HepG2 (cell line): ENCODE measurements around the gene CAMK1. TPM values are rescaled to one million over a fixed set of nuclear protein-coding genes. Genes with fewer than 3 reads are reported as not detected.

Experiments used
- ATAC-seq: fragments of 200-7000 bp; cut with Tn5 transposase; 3 replicates; pipeline ENCODE4 v1.9.1; 2020; ENCODE audit warnings: mild to moderate bottlenecking, moderate library complexity
- BruUV-seq: library from RNA; stranded (reverse); fragments of 400-500 nt; replicated peaks from 2 replicates; lab custom pipeline; 2021; lab: Mats Ljungman, UMichigan
- CTCF ChIA-PET: fragments of 300-600 bp; formaldehyde crosslinking; extraction: SDS; loops from one replicate; lab custom pipeline; 2021; ENCODE audit warnings: low total read pairs, inconsistent platforms, low intra/inter-chr PET ratio; lab: Yijun Ruan, JAX
- POLR2A ChIA-PET: fragments of 350-600 bp; sonication (Branson Sonifier 250); formaldehyde crosslinking; loops from one replicate; lab custom pipeline; 2020; ENCODE audit warnings: antibody characterized with exemption, inconsistent platforms; lab: Yijun Ruan, JAX
- DNase-seq: peaks from one replicate; pipeline ENCODE4 v3.0.0-alpha.2; 2015; ENCODE audit warnings: low spot score
- FAIRE-seq: peaks from 3 replicates; lab custom pipeline; 2011; peaks lifted over from hg19 to GRCh38; lab: Jason Lieb, UNC
- H2AFZ ChIP-seq: one replicate; pipeline ENCODE4 v1.6.1; 2011; ENCODE audit warnings: low read length, inconsistent platforms
- H3K27ac ChIP-seq: fragments of 300-600 bp; 3 replicates; pipeline ENCODE4 v1.8.0; 2011; ENCODE audit warnings: mixed run types, mild to moderate bottlenecking, mixed read lengths, low read length, inconsistent platforms; ENCODE audit not compliant: insufficient read depth; ENCODE audit errors: extremely low read length
- H3K27me3 ChIP-seq, 2 experiments: fragments of 200-600 bp in 1 of 2; 2 replicates in 1 of 2; 3 replicates in 1 of 2; pipeline versions ENCODE4 v1.6.0 to v1.8.0; 2011; ENCODE audit warnings: low read length in 2 of 2, mild to moderate bottlenecking in 2 of 2, moderate library complexity in 2 of 2, inconsistent platforms in 1 of 2; ENCODE audit not compliant: insufficient read depth in 2 of 2, control insufficient read depth in 1 of 2
- H3K36me3 ChIP-seq, 2 experiments: fragments of 200-600 bp in 1 of 2; replicated peaks in 1 of 2; 2 replicates in 1 of 2; 3 replicates in 1 of 2; pipeline versions ENCODE4 v1.5.1 to v1.8.0; 2011; ENCODE audit warnings: low read length in 2 of 2, inconsistent platforms in 1 of 2; ENCODE audit not compliant: insufficient read depth in 2 of 2, control insufficient read depth in 1 of 2
- H3K4me1 ChIP-seq: 2 replicates; pipeline ENCODE4 v1.5.1; 2012; ENCODE audit warnings: low read length, inconsistent platforms; ENCODE audit not compliant: insufficient read depth
- H3K4me2 ChIP-seq: 2 replicates; pipeline ENCODE4 v1.6.0; 2011; ENCODE audit warnings: low read depth, low read length, inconsistent platforms
- H3K4me3 ChIP-seq, 3 experiments: fragments of 200-600 bp in 1 of 3; sonication (generic), shearing (Covaris generic) in 1 of 3; replicated peaks in 1 of 3; 2 replicates each; pipeline ENCODE4 v1.5.1; 2011 to 2016; ENCODE audit warnings: low read length in 3 of 3, inconsistent platforms in 2 of 3, low read depth in 2 of 3, mild to moderate bottlenecking in 2 of 3, control low read depth in 1 of 3, mixed read lengths in 1 of 3; ENCODE audit not compliant: insufficient read depth in 1 of 3
- H3K79me2 ChIP-seq: one replicate; pipeline ENCODE4 v1.6.1; 2011; ENCODE audit warnings: low read length, inconsistent platforms; ENCODE audit not compliant: insufficient read depth
- H3K9ac ChIP-seq: 2 replicates; pipeline ENCODE4 v1.6.0; 2011; ENCODE audit warnings: mild to moderate bottlenecking, low read depth, low read length, inconsistent platforms; ENCODE audit not compliant: insufficient read depth
- H3K9me3 ChIP-seq: 2 replicates; pipeline ENCODE4 v1.5.1; 2012; ENCODE audit warnings: mild to moderate bottlenecking, low read length
- H4K20me1 ChIP-seq: 2 replicates; pipeline ENCODE4 v1.6.0; 2011; ENCODE audit warnings: inconsistent platforms, mild to moderate bottlenecking, low read length, moderate library complexity; ENCODE audit not compliant: insufficient read depth
- CEBPG ChIP-seq: IDR thresholded peaks from 2 replicates; pipeline ENCODE4 v1.6.1; 2016
- GATA4 ChIP-seq: sonication (generic); IDR thresholded peaks from 2 replicates; pipeline ENCODE4 v1.6.1; 2016; ENCODE audit warnings: antibody characterized with exemption, low read depth, borderline replicate concordance
- MXD4 ChIP-seq: IDR thresholded peaks from 2 replicates; pipeline ENCODE4 v1.6.1; 2016; ENCODE audit warnings: mild to moderate bottlenecking, missing biosample characterization, missing genetic modification reagents
- RFXAP ChIP-seq: sonication (generic); formaldehyde crosslinking; IDR thresholded peaks from 2 replicates; pipeline ENCODE4 v1.4.0; 2020; ENCODE audit warnings: missing genetic modification reagents, borderline replicate concordance
- TBL1XR1 ChIP-seq: fragments of 150-350 bp; IDR thresholded peaks from 2 replicates; pipeline ENCODE4 v1.6.1; 2014; ENCODE audit warnings: borderline replicate concordance, low read length; ENCODE audit not compliant: partially characterized antibody
- TGIF2 ChIP-seq: IDR thresholded peaks from 2 replicates; pipeline ENCODE4 v1.6.1; 2016; ENCODE audit warnings: control low read depth, missing compliant biosample characterization
- XBP1 ChIP-seq: sonication (generic); formaldehyde crosslinking; IDR thresholded peaks from 2 replicates; pipeline ENCODE4 v1.5.0; 2020; ENCODE audit warnings: missing genetic modification reagents
- YEATS4 ChIP-seq: sonication (generic); formaldehyde crosslinking; IDR thresholded peaks from 2 replicates; pipeline ENCODE4 v1.4.0; 2020; ENCODE audit warnings: missing genetic modification reagents, borderline replicate concordance
- ZNF121 ChIP-seq: sonication (generic); formaldehyde crosslinking; IDR thresholded peaks from 2 replicates; pipeline ENCODE4 v1.5.0; 2020; ENCODE audit warnings: mild to moderate bottlenecking, missing genetic modification reagents
- ZNF207 ChIP-seq: fragments of 450-650 bp; IDR thresholded peaks from 2 replicates; pipeline ENCODE4 v1.6.1; 2016; ENCODE audit warnings: antibody characterized with exemption, borderline replicate concordance
- ZNF530 ChIP-seq: sonication (generic); formaldehyde crosslinking; IDR thresholded peaks from 2 replicates; pipeline ENCODE4 v1.5.0; 2020; ENCODE audit warnings: low read depth, mild to moderate bottlenecking, missing genetic modification reagents
- ZNF577 ChIP-seq: sonication (generic); formaldehyde crosslinking; IDR thresholded peaks from 2 replicates; pipeline ENCODE4 v1.4.0; 2020; ENCODE audit warnings: mild to moderate bottlenecking, low read depth, missing genetic modification reagents, borderline replicate concordance
- ZNF761 ChIP-seq: sonication (generic); formaldehyde crosslinking; conservative IDR thresholded peaks from 2 replicates; pipeline ENCODE4 v1.4.0; 2020; ENCODE audit warnings: mild to moderate bottlenecking, missing genetic modification reagents
- ZNF782 ChIP-seq: sonication (generic); formaldehyde crosslinking; IDR thresholded peaks from 2 replicates; pipeline ENCODE4 v1.4.0; 2020; ENCODE audit warnings: missing genetic modification reagents, mild to moderate bottlenecking, borderline replicate concordance
- WGBS: methylation state at CpG from one replicate; pipeline ENCODE4 v1.1.6; 2017; ENCODE audit warnings: low lambda C conversion rate; 5-methylcytosine and 5-hydroxymethylcytosine counted together
- in situ Hi-C: cut with HindIII; loops from 2 replicates; pipeline ENCODE4 v1.10.0; 2017; ENCODE audit warnings: low pct_unique_long_range_greater_than_20kb; ENCODE audit not compliant: extremely low pct_ligation_motif_present
- intact Hi-C: fragments of 100-400 bp; cut with micrococcal nuclease; formaldehyde crosslinking; loops from one replicate; pipeline ENCODE4 v1.10.0; 2022; ENCODE audit not compliant: unreplicated experiment
- polyA plus RNA-seq, 8 experiments: library from polyadenylated mRNA; depleted of rRNA in 3 of 8; stranded (reverse) in 7 of 8; unstranded in 1 of 8; fragments of >200 nt; fragmentation: Illumina TruSeq in 4 of 8; extraction: Trizol in 4 of 8; gene quantifications; 2 replicates each; pipeline versions ENCODE4 v1.2.1 to v1.2.3, GENCODE V29; 2011 to 2016; ENCODE audit warnings: low read depth in 4 of 8, missing spikeins in 1 of 8, mixed read lengths in 1 of 8; ENCODE audit not compliant: insufficient read depth in 1 of 8
- total RNA-seq, 5 experiments: library from RNA; depleted of rRNA; stranded (reverse); fragments of >200 nt; fragmentation: Illumina TruSeq; extraction: Trizol; gene quantifications; 2 replicates each; pipeline ENCODE4 v1.2.3, GENCODE V29; 2016; ENCODE audit warnings: low read depth in 1 of 5
- TF ChIP-seq, protein P1 (sequence below): sonication (generic); formaldehyde crosslinking; IDR thresholded peaks from 2 replicates; pipeline ENCODE4 v1.8.0; 2022; ENCODE audit warnings: mild to moderate bottlenecking, missing genetic modification reagents; ENCODE audit not compliant: insufficient replicate concordance
- TF ChIP-seq, protein P2 (sequence below): sonication (generic); formaldehyde crosslinking; IDR thresholded peaks from 2 replicates; pipeline ENCODE4 v1.5.1; 2020; ENCODE audit warnings: missing genetic modification reagents, mild to moderate bottlenecking, borderline replicate concordance

Gene CAMK1
- total and polyA plus RNA-seq, 2 of the 13 experiments (the other 11 are each of a cell fraction or from before 2014, with no cell fraction given), result 26.4 to 53.3 TPM

DNA sequence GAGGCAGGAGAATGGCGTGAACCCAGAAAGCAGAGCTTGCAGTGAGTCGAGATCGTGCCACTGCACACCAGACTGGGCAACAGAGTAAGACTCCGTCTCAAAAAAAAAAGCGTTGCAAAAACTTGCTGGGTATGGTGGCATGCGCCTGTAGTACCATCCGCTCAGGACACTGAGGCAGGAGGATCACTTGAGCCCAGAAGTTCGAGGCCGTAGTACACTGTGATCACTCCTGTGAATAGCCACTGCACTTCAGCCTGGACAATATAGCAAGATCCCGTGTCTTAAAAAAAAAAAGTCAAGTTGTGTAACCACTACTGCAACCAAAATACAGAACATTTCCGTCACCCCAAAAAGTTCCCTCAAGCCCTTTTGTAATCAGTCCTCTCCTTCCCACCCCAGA, 24.7 kb upstream of the CAMK1 start:
- H3K4me3 ChIP-seq, result peak overlapping the region in 1 of 3 experiments; percentile 93; a peak in 1 of 6 replicates

DNA sequence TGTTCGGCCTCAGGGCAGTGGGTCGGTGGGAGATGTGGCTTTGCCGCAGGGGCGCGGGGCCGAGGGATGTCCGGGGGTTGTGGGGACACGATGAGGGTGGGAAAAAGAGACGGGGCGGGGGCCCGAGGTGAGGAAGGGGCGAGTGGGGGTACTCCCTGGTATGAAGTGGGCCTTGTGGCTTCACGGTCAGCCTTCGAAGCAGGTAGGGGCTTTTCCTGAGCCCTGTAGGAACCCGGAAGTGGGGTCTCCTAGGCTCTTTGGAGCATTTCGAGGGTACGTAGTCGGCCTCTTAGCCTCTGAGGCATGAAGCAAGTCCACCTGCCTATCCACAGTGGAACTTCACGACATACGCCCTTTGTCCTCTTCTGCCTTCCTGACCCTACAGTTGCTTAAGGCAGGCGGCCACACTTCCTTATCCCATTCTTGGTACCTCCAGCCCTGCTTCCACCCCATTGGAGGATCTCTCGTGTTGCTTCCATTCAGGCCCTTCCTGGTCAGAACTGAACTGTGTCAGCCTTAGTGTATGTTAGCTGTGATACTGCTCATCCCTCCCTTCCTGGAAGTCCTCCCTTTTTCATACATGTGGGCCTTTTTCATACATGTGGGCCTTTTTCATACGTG, 23.5 kb upstream of the CAMK1 start:
- WGBS, result under 1% methylated on average over 19 of the region's 23 CpGs
- in situ Hi-C loops, result no loop called here
- peak overlapping the region; percentile 72 to 93 (median 93) for H3K4me3 ChIP-seq
- H3K9me3 ChIP-seq, result no peaks in the 10 kb centered on the region
- peak; percentile 33 for ATAC-seq
- peak overlapping the region; percentile 97 for H3K27ac ChIP-seq
- H3K27me3 ChIP-seq, result peaks cover 0 to 5% of the 10 kb centered on the region in 2 experiments; a peak in 1 of 5 replicates
- DNase-seq, result peak; percentile 28
- ChIA-PET CTCF (no interaction called here), POLR2A (interaction anchor here (0.7 to 1.8 kb wide), 34 partner anchors 8 to 471 kb away, joined by 3 to 33 read pairs (median 4); partner anchors contain the start of genes BRPF1, CAMK1, CRELD1 and IL17RC)
- FAIRE-seq, result no peak
- peak overlapping the region; percentile 92 for H3K4me2 ChIP-seq
- BruUV-seq, result TSS peak; percentile 69
- H3K4me1 ChIP-seq, result peaks cover 28% of the 10 kb centered on the region
- intact Hi-C loops, result loop anchor here (2.0 kb wide), 1 partner anchor 62 kb away; the partner anchor contains the start of gene BRPF1
- H3K9ac ChIP-seq, result peak overlapping the region; percentile 95
- H3K36me3 ChIP-seq, result peaks cover 8 to 37% of the 10 kb centered on the region in 2 experiments; a peak in 4 of 5 replicates
- peaks cover 32% of the 10 kb centered on the region for H3K79me2 ChIP-seq
- H4K20me1 ChIP-seq, result no peaks in the 10 kb centered on the region; the same call in 1 of the 2 replicates
- H2AFZ ChIP-seq, result no peak overlapping the region
- no peak for TF ChIP-seq ZNF761 (CRISPR knock-in tag)
- no peak for TF ChIP-seq ZNF207
- 0 out of 2 replicates have a peak, but pooled peaks have one; percentile 10 for TF ChIP-seq MXD4 (CRISPR knock-in tag)
- TF ChIP-seq CEBPG, result no peak
- TF ChIP-seq, protein P1, sequence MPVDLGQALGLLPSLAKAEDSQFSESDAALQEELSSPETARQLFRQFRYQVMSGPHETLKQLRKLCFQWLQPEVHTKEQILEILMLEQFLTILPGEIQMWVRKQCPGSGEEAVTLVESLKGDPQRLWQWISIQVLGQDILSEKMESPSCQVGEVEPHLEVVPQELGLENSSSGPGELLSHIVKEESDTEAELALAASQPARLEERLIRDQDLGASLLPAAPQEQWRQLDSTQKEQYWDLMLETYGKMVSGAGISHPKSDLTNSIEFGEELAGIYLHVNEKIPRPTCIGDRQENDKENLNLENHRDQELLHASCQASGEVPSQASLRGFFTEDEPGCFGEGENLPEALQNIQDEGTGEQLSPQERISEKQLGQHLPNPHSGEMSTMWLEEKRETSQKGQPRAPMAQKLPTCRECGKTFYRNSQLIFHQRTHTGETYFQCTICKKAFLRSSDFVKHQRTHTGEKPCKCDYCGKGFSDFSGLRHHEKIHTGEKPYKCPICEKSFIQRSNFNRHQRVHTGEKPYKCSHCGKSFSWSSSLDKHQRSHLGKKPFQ (CRISPR knock-in tag), result peak; percentile 61
- no peak for TF ChIP-seq ZNF577 (CRISPR knock-in tag)
- TF ChIP-seq TGIF2 (CRISPR knock-in tag), result no peak
- no peak for TF ChIP-seq YEATS4 (CRISPR knock-in tag)
- no peak for TF ChIP-seq XBP1
- no peak for TF ChIP-seq ZNF782

More for the DNA sequence above, 24.7 kb upstream of the CAMK1 start:
- Histone ChIP-seq H3K4me1 (peaks cover 28% of the 10 kb centered on the region), H3K4me2 (peak overlapping the region; percentile 92; the same call in 1 of the 2 replicates), H3K27me3 (peaks cover 0 to 5% of the 10 kb centered on the region in 2 experiments; a peak in 1 of 5 replicates), H3K79me2 (peaks cover 32% of the 10 kb centered on the region), H3K27ac (no peak overlapping the region), H3K9me3 (no peaks in the 10 kb centered on the region), H2AFZ (no peak overlapping the region), H4K20me1 (no peaks in the 10 kb centered on the region; the same call in 1 of the 2 replicates), H3K36me3 (peaks cover 7 to 41% of the 10 kb centered on the region in 2 experiments; a peak in 4 of 5 replicates), H3K9ac (no peak overlapping the region)
- CTCF ChIA-PET, result no interaction called here
- in situ Hi-C loops, result no loop called here
- POLR2A ChIA-PET, result no interaction called here
- FAIRE-seq (no peak), ATAC-seq (no peak), DNase-seq (no peak)
- BruUV-seq, result no TSS peak
- WGBS, result 95% methylated on average over 11 of the region's 11 CpGs
- no peak for TF ChIP-seq ZNF530 (CRISPR knock-in tag)
- no peak for TF ChIP-seq RFXAP (CRISPR knock-in tag)
- TF ChIP-seq, protein P2, sequence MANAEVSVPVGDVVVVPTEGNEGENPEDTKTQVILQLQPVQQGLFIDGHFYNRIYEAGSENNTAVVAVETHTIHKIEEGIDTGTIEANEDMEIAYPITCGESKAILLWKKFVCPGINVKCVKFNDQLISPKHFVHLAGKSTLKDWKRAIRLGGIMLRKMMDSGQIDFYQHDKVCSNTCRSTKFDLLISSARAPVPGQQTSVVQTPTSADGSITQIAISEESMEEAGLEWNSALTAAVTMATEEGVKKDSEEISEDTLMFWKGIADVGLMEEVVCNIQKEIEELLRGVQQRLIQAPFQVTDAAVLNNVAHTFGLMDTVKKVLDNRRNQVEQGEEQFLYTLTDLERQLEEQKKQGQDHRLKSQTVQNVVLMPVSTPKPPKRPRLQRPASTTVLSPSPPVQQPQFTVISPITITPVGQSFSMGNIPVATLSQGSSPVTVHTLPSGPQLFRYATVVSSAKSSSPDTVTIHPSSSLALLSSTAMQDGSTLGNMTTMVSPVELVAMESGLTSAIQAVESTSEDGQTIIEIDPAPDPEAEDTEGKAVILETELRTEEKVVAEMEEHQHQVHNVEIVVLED, result no peak
- TF ChIP-seq GATA4, result no peak
- peak; percentile 92 for TF ChIP-seq ZNF121 (CRISPR knock-in tag)
- no peak for TF ChIP-seq TBL1XR1
- intact Hi-C loops, result no loop called here
